ENCODE measurements around the gene SLC5A11. TPM values are rescaled to one million over a fixed set of nuclear protein-coding genes. Genes with fewer than 3 reads are reported as not detected.
"Not testable (repeated sequence)": the region's sequence is repeated elsewhere in the genome, so short reads cannot be mapped to it uniquely, and the experiment has no call there.

Gene SLC5A11
- polyA plus RNA-seq (ENCODE audit: insufficient read length) = 0.13 TPM

- no peak for DNase-seq (ENCODE audit: low read depth)
These were observed at the start of gene SLC5A11 for GRCh38 chr16:24845726-24846547. TSS of gene SLC5A11 (plus strand) at chr16:24845963. CDS start at chr16:24858644, 12,681 bp downstream.

- DNase-seq (ENCODE audit: low read depth) = no peak
These were observed 45.2 kb upstream of the SLC5A11 start for GRCh38 chr16:24800586-24800985.

- no peak for DNase-seq (ENCODE audit: low read depth)
These were observed 43.9 kb upstream of the SLC5A11 start for GRCh38 chr16:24801761-24802302.

- DNase-seq (ENCODE audit: low read depth) = no peak
These were observed 40.3 kb upstream of the SLC5A11 start for GRCh38 chr16:24805484-24805883.

GRCh38 chr16:24807301-24807700 is 38.5 kb upstream of the SLC5A11 start:
- DNase-seq (ENCODE audit: low read depth) = no peak

GRCh38 chr16:24810951-24811843 is 34.6 kb upstream of the SLC5A11 start:
- DNase-seq (ENCODE audit: low read depth) = no peak

GRCh38 chr16:24812813-24813212 is 33.0 kb upstream of the SLC5A11 start:
- not testable (repeated sequence) for DNase-seq (ENCODE audit: low read depth)

- DNase-seq (ENCODE audit: low read depth) = no peak
These were observed 30.7 kb upstream of the SLC5A11 start for GRCh38 chr16:24815021-24815420.

GRCh38 chr16:24816688-24817087 is 29.1 kb upstream of the SLC5A11 start:
- DNase-seq (ENCODE audit: low read depth) = no peak

GRCh38 chr16:24819462-24820040 is 26.2 kb upstream of the SLC5A11 start:
- no peak for DNase-seq (ENCODE audit: low read depth)

GRCh38 chr16:24820522-24820921 is 25.2 kb upstream of the SLC5A11 start:
- no peak for DNase-seq (ENCODE audit: low read depth)

- DNase-seq (ENCODE audit: low read depth) = no peak
These were observed 24.6 kb upstream of the SLC5A11 start for GRCh38 chr16:24821129-24821528.

- DNase-seq (ENCODE audit: low read depth) = no peak
These were observed 23.2 kb upstream of the SLC5A11 start for GRCh38 chr16:24822542-24822941.

- no peak for DNase-seq (ENCODE audit: low read depth)
These were observed 22.8 kb upstream of the SLC5A11 start for GRCh38 chr16:24822974-24823373.

GRCh38 chr16:24825696-24826095 is 20.1 kb upstream of the SLC5A11 start:
- no peak for DNase-seq (ENCODE audit: low read depth)

- DNase-seq (ENCODE audit: low read depth) = no peak
These were observed 19.6 kb upstream of the SLC5A11 start for GRCh38 chr16:24826096-24826690.

GRCh38 chr16:24826817-24827566 is 18.8 kb upstream of the SLC5A11 start:
- no peak for DNase-seq (ENCODE audit: low read depth)

GRCh38 chr16:24829153-24829552 is 16.6 kb upstream of the SLC5A11 start:
- DNase-seq (ENCODE audit: low read depth) = no peak

GRCh38 chr16:24833352-24833751 is 12.4 kb upstream of the SLC5A11 start:
- DNase-seq (ENCODE audit: low read depth) = no peak

GRCh38 chr16:24834459-24835335 is 11.1 kb upstream of the SLC5A11 start:
- DNase-seq (ENCODE audit: low read depth) = no peak

Data from forelimb muscle (tissue), 1 donor.